ENCODE measurements around the gene HUS1B.

Gene HUS1B

DNA sequence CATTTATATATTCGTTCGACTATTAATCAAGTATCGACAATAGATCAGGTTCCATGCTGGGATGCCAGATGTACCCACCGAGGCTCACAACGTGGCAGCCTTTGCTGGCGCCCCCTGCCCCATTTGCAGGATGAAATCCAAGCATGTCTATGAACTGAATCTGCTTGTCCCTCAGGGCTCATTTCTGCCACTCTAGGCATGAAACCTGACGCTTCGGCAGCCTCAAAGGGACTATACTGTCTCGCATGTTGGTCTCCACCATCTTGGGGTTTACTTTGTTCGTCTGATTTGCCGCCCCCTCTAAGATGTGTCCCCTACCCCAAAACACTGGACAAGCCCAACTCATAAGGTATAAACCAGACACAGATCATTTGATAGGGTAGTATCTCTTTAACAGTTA, 36.7 kb downstream of the HUS1B start:
- Histone ChIP-seq H3K9me3 (ENCODE audit: low read length) (no peaks in the 10 kb centered on the region), H3K4me3 (ENCODE audit: low read depth in 1 of 2, low read length in 2 of 2) (no peak overlapping the region), H3K27ac (ENCODE audit: low read depth, low read length) (no peak overlapping the region)

DNA sequence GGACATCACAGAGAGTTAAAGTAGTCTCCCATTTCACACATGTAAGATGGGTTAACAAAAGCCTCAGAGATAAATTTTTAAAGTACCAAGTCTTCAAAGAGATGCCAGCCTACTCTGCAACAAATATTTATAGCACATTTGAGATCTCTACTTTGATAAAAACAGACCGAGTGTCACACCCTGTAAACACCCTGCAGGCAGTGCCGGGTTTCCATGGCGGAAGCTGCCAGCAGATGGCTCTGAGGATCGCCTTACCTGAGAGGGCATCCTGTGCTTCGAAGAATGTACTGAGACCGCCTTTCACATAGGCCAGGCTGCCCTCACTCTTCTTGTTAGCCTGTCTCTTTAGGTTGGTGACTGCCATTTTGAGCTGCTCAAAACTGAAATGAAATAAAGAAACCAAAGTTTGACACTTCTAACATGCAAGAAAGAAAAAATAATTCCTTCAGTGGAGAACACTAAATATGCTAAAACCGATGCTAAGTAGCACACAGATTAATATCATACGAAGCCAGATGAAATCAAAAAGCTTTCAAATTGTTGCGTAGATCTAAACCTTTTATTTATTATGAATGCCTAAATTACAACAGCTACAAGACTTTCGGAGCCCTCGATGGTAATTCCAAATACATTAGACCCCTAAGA, 39.3 kb downstream of the HUS1B start:
- Histone ChIP-seq H3K36me3 (ENCODE audit: insufficient read depth, low read length) (peaks cover 6% of the 10 kb centered on the region), H3K9ac (ENCODE audit: low read length) (no peak overlapping the region), H3K27me3 (ENCODE audit: control insufficient read depth in 1 of 2, insufficient read depth in 2 of 2, low read length in 2 of 2) (no peaks in the 10 kb centered on the region), H3K4me1 (ENCODE audit: insufficient read depth, low read length) (no peaks in the 10 kb centered on the region), H3K27ac (ENCODE audit: low read depth, low read length) (no peak overlapping the region), H3K4me3 (ENCODE audit: low read depth in 1 of 2, low read length in 2 of 2) (no peak overlapping the region), H3K9me3 (ENCODE audit: low read length) (no peaks in the 10 kb centered on the region)

More for the DNA sequence above, 36.7 kb downstream of the HUS1B start:
- Histone ChIP-seq H3K4me1 (ENCODE audit: insufficient read depth, low read length) (no peaks in the 10 kb centered on the region), H3K9ac (ENCODE audit: low read length) (no peak overlapping the region), H3K36me3 (ENCODE audit: insufficient read depth, low read length) (peaks cover 6% of the 10 kb centered on the region), H3K27me3 (ENCODE audit: control insufficient read depth in 1 of 2, insufficient read depth in 2 of 2, low read length in 2 of 2) (no peaks in the 10 kb centered on the region)

DNA sequence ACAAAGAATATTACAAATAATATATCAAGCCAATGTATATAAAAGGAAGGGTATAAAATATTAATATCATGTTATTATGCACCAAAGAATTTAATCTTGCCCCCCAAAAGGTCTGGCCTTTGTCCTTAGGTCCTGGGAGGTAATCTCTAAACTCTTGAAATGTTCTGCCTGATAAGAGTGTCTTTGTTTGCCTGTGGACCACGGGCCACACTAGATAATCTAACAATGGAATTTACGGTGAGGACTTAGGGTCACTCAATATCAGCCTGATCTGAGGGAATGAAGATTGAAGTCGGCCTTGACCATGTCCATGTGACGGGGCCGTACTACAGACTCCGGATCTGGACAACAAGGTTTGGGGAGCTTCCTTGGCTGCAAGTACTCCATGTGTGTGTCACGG, 42.9 kb downstream of the HUS1B start:
- H3K27me3 ChIP-seq (ENCODE audit: control insufficient read depth in 1 of 2, insufficient read depth in 2 of 2, low read length in 2 of 2), result no peaks in the 10 kb centered on the region
- no peak overlapping the region for H3K9ac ChIP-seq (ENCODE audit: low read length)
- H3K4me1 ChIP-seq (ENCODE audit: insufficient read depth, low read length), result no peaks in the 10 kb centered on the region
- no peak overlapping the region for H3K4me3 ChIP-seq (ENCODE audit: low read depth in 1 of 2, low read length in 2 of 2)
- H3K36me3 ChIP-seq (ENCODE audit: insufficient read depth, low read length), result peaks cover 6% of the 10 kb centered on the region
- H3K9me3 ChIP-seq (ENCODE audit: low read length), result no peaks in the 10 kb centered on the region
- H3K27ac ChIP-seq (ENCODE audit: low read depth, low read length), result no peak overlapping the region

GRCh38 chr6:611928-612327, 45.0 kb downstream of the HUS1B start:
- no peaks in the 10 kb centered on the region for H3K36me3 ChIP-seq (ENCODE audit: insufficient read depth, low read length)
- no peak overlapping the region for H3K27ac ChIP-seq (ENCODE audit: low read depth, low read length)
- no peak overlapping the region for H3K4me3 ChIP-seq (ENCODE audit: low read depth in 1 of 2, low read length in 2 of 2)
- H3K27me3 ChIP-seq (ENCODE audit: control insufficient read depth in 1 of 2, insufficient read depth in 2 of 2, low read length in 2 of 2), result no peaks in the 10 kb centered on the region
- H3K9me3 ChIP-seq (ENCODE audit: low read length), result no peaks in the 10 kb centered on the region
- no peak overlapping the region for H3K9ac ChIP-seq (ENCODE audit: low read length)
- H3K4me1 ChIP-seq (ENCODE audit: insufficient read depth, low read length), result no peaks in the 10 kb centered on the region

GRCh38 chr6:610882-611281, 46.0 kb downstream of the HUS1B start:
- Histone ChIP-seq H3K27me3 (ENCODE audit: control insufficient read depth in 1 of 2, insufficient read depth in 2 of 2, low read length in 2 of 2) (no peaks in the 10 kb centered on the region), H3K9me3 (ENCODE audit: low read length) (no peaks in the 10 kb centered on the region), H3K36me3 (ENCODE audit: insufficient read depth, low read length) (no peaks in the 10 kb centered on the region), H3K9ac (ENCODE audit: low read length) (no peak overlapping the region), H3K27ac (ENCODE audit: low read depth, low read length) (no peak overlapping the region), H3K4me3 (ENCODE audit: low read depth in 1 of 2, low read length in 2 of 2) (no peak overlapping the region), H3K4me1 (ENCODE audit: insufficient read depth, low read length) (no peaks in the 10 kb centered on the region)

DNA sequence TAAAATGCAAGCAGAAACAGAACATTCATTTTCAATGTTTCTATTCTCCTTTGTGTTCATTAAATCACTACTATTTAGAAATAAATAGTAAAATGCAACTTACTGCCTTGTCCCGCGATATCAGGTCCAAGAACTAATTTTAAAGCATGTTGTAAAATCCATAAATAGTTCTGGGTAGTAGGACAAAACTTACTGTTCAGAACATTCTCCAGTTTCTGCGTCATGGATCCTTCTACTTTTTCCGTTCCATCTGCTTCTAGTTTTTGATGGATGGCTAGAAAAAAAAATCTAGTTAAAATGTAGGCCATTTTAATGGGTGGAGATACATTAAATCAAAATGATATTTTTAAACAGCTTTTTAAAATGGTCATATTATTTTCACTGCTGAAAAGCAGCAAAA, 47.0 kb downstream of the HUS1B start:
- no peak overlapping the region for H3K27ac ChIP-seq (ENCODE audit: low read depth, low read length)
- H3K9me3 ChIP-seq (ENCODE audit: low read length), result no peaks in the 10 kb centered on the region
- no peaks in the 10 kb centered on the region for H3K36me3 ChIP-seq (ENCODE audit: insufficient read depth, low read length)
- H3K4me3 ChIP-seq (ENCODE audit: low read depth in 1 of 2, low read length in 2 of 2), result no peak overlapping the region
- H3K27me3 ChIP-seq (ENCODE audit: control insufficient read depth in 1 of 2, insufficient read depth in 2 of 2, low read length in 2 of 2), result no peaks in the 10 kb centered on the region
- H3K4me1 ChIP-seq (ENCODE audit: insufficient read depth, low read length), result no peaks in the 10 kb centered on the region
- H3K9ac ChIP-seq (ENCODE audit: low read length), result no peak overlapping the region

GRCh38 chr6:606829-607379, 50.0 kb downstream of the HUS1B start:
- Histone ChIP-seq H3K4me1 (ENCODE audit: insufficient read depth, low read length) (no peaks in the 10 kb centered on the region), H3K9ac (ENCODE audit: low read length) (no peak overlapping the region), H3K36me3 (ENCODE audit: insufficient read depth, low read length) (no peaks in the 10 kb centered on the region), H3K9me3 (ENCODE audit: low read length) (no peaks in the 10 kb centered on the region), H3K4me3 (ENCODE audit: low read depth in 1 of 2, low read length in 2 of 2) (no peak overlapping the region), H3K27me3 (ENCODE audit: control insufficient read depth in 1 of 2, insufficient read depth in 2 of 2, low read length in 2 of 2) (no peaks in the 10 kb centered on the region), H3K27ac (ENCODE audit: low read depth, low read length) (no peak overlapping the region)

Measured in muscle layer of colon (tissue), 2 donors.